ENCODE results near the gene BTBD9. TPM values are rescaled to one million over a fixed set of nuclear protein-coding genes. Genes with fewer than 3 reads are reported as not detected.

BTBD9 gene
- total and polyA plus RNA-seq, 2 donors (not counting 1 experiment from before 2014, with no cell fraction given), result 4.1 to 48.9 TPM

- no peak for TF ChIP-seq EZH2 (IDR thresholded peaks at IDR 0.05; ENCODE audit: borderline replicate concordance, insufficient read depth, low read depth, low read length, poor library complexity, severe bottlenecking)
- no peak for TF ChIP-seq CTCF (IDR thresholded peaks at IDR 0.05)
- H3K79me2 ChIP-seq (ENCODE audit: control insufficient read depth, insufficient read depth, low read length), result peaks cover 3% of the 10 kb centered on the region
- no peaks in the 10 kb centered on the region for H4K20me1 ChIP-seq (ENCODE audit: control insufficient read depth, insufficient read depth, low read length, poor library complexity, severe bottlenecking)
- H3K4me2 ChIP-seq (replicated peaks; ENCODE audit: low read depth, low read length, poor library complexity, severe bottlenecking), result peak overlapping the region; percentile 49
- Mint-ChIP-seq H3K27me3 (no peaks in the 10 kb centered on the region), H3K9me3 (ENCODE audit: insufficient read depth) (no peaks in the 10 kb centered on the region), H3K4me3 (no peak overlapping the region), H3K4me1 (peaks cover 11% of the 10 kb centered on the region), H3K27ac (no peak overlapping the region)
- intact Hi-C loops (cut with micrococcal nuclease), result loop anchor here (1.0 kb wide), 1 partner anchor 20 kb away; no protein-coding TSS in a partner anchor
- ChIA-PET CTCF (interaction anchor here (1.3 to 1.6 kb wide), 2 partner anchors 18 to 58 kb away, joined by 7 to 8 read pairs; no protein-coding TSS in a partner anchor), POLR2A (no interaction called here)
- H3K4me3 ChIP-seq (ENCODE audit: control extremely low read depth in 1 of 5, extremely low read depth in 1 of 5, insufficient read depth in 1 of 5, low read depth in 2 of 5, low read length in 4 of 5), result peak overlapping the region in 1 of 5 experiments; percentile 20
- H3K9ac ChIP-seq (ENCODE audit: low read length), result no peak overlapping the region
- DNase-seq (peak; percentile 74), ATAC-seq (ENCODE audit: low read depth) (peak; percentile 98)
- 0% methylated on average over 1 of the region's 3 CpGs for WGBS (ENCODE audit: insufficient coverage)
- peaks cover 3 to 8% (median 6%) of the 10 kb centered on the region in 3 donors for H3K9me3 ChIP-seq (ENCODE audit: control extremely low read depth in 1 of 3, control insufficient read depth in 2 of 3, insufficient read depth in 1 of 3, low read length in 2 of 3)
- H2AFZ ChIP-seq (ENCODE audit: insufficient read depth, low read depth, low read length, poor library complexity, severe bottlenecking), result no peak overlapping the region
- no peaks in the 10 kb centered on the region for H3K36me3 ChIP-seq (replicated peaks in 1 of 2; ENCODE audit: control extremely low read depth in 1 of 2, control insufficient read depth in 1 of 2, extremely low read depth in 1 of 2, insufficient read depth in 2 of 2, low read length in 1 of 2)
- H3K27ac ChIP-seq (ENCODE audit: low read length in 2 of 2), result peak overlapping the region; percentile 25 to 37
- H3K4me1 ChIP-seq (ENCODE audit: control insufficient read depth in 2 of 2, insufficient read depth in 2 of 2, low read length in 2 of 2), result peaks cover 23% of the 10 kb centered on the region in 2 donors
- no peaks in the 10 kb centered on the region for H3K27me3 ChIP-seq (replicated peaks in 1 of 4; ENCODE audit: control extremely low read depth in 1 of 4, control insufficient read depth in 3 of 4, insufficient read depth in 4 of 4, low read length in 3 of 4)
Observed at GRCh38 chr6:38552121-38552520, 87.6 kb downstream of the BTBD9 start.

- Mint-ChIP-seq H3K27me3 (no peaks in the 10 kb centered on the region), H3K4me3 (no peak overlapping the region), H3K27ac (no peak overlapping the region), H3K9me3 (ENCODE audit: insufficient read depth) (no peaks in the 10 kb centered on the region), H3K4me1 (peaks cover 7% of the 10 kb centered on the region)
- Histone ChIP-seq H3K9me3 (ENCODE audit: control extremely low read depth in 1 of 3, control insufficient read depth in 2 of 3, insufficient read depth in 1 of 3, low read length in 2 of 3) (peaks cover 3 to 8% (median 6%) of the 10 kb centered on the region in 3 donors), H3K4me1 (ENCODE audit: control insufficient read depth in 2 of 2, insufficient read depth in 2 of 2, low read length in 2 of 2) (peaks cover 23% of the 10 kb centered on the region in 2 donors), H4K20me1 (ENCODE audit: control insufficient read depth, insufficient read depth, low read length, poor library complexity, severe bottlenecking) (no peaks in the 10 kb centered on the region), H3K36me3 (replicated peaks in 1 of 2; ENCODE audit: control extremely low read depth in 1 of 2, control insufficient read depth in 1 of 2, extremely low read depth in 1 of 2, insufficient read depth in 2 of 2, low read length in 1 of 2) (peaks cover 0 to 4% of the 10 kb centered on the region in 2 experiments), H2AFZ (ENCODE audit: insufficient read depth, low read depth, low read length, poor library complexity, severe bottlenecking) (no peak overlapping the region), H3K9ac (ENCODE audit: low read length) (no peak overlapping the region), H3K27ac (ENCODE audit: low read length in 2 of 2) (no peak overlapping the region), H3K79me2 (ENCODE audit: control insufficient read depth, insufficient read depth, low read length) (peaks cover 5% of the 10 kb centered on the region), H3K27me3 (replicated peaks in 1 of 4; ENCODE audit: control extremely low read depth in 1 of 4, control insufficient read depth in 3 of 4, insufficient read depth in 4 of 4, low read length in 3 of 4) (no peaks in the 10 kb centered on the region), H3K4me2 (replicated peaks; ENCODE audit: low read depth, low read length, poor library complexity, severe bottlenecking) (no peak overlapping the region), H3K4me3 (ENCODE audit: control extremely low read depth in 1 of 5, extremely low read depth in 1 of 5, insufficient read depth in 1 of 5, low read depth in 2 of 5, low read length in 4 of 5) (no peak overlapping the region)
- DNase-seq (no peak), ATAC-seq (ENCODE audit: low read depth) (no peak)
- intact Hi-C loops (cut with micrococcal nuclease), result no loop called here
- TF ChIP-seq EZH2 (IDR thresholded peaks at IDR 0.05; ENCODE audit: borderline replicate concordance, insufficient read depth, low read depth, low read length, poor library complexity, severe bottlenecking) (no peak), CTCF (IDR thresholded peaks at IDR 0.05) (no peak)
- CTCF ChIA-PET, result interaction anchor here (0.6 to 2.0 kb wide), 2 partner anchors 14 to 21 kb away, joined by 5 to 9 read pairs; no protein-coding TSS in a partner anchor
- POLR2A ChIA-PET, result no interaction called here
- 82% methylated on average over 5 of the region's 5 CpGs for WGBS (ENCODE audit: insufficient coverage)
Observed at GRCh38 chr6:38549795-38550194, 89.9 kb downstream of the BTBD9 start.

Measured in B cell (primary cell).